WTC11 (cell line): ENCODE results near the gene PRKAR2B. TPM values are rescaled to one million over a fixed set of nuclear protein-coding genes. Genes with fewer than 3 reads are reported as not detected.

ENCODE experiments used
- ATAC-seq: fragments of 200-7000 bp; cut with Tn5 transposase; 2 replicates; pipeline ENCODE4 v1.10.0; 2021; ENCODE audit warnings: mild to moderate bottlenecking, moderate library complexity
- CTCF ChIA-PET: fragments of 300-600 bp; sonication (Branson Sonifier 250); formaldehyde crosslinking; loops from one replicate; lab custom pipeline; 2021; ENCODE audit warnings: antibody characterized with exemption; lab: Charles Lee
- POLR2A ChIA-PET: fragments of 350-600 bp; sonication (Branson Sonifier 250); formaldehyde crosslinking; loops from one replicate; lab custom pipeline; 2021; ENCODE audit warnings: antibody characterized with exemption; lab: Charles Lee
- DNase-seq: peaks from one replicate; pipeline ENCODE4 v3.0.0; 2021; ENCODE audit warnings: low spot score
- H3K27ac Mint-ChIP-seq: 2 replicates; pipeline ENCODE4 v1.8.0; 2021; ENCODE audit warnings: mixed read lengths
- H3K27me3 Mint-ChIP-seq: 2 replicates; pipeline ENCODE4 v1.8.0; 2021; ENCODE audit warnings: low read depth, mild to moderate bottlenecking, moderate library complexity, mixed read lengths
- H3K36me3 Mint-ChIP-seq: 2 replicates; pipeline ENCODE4 v1.8.0; 2021; ENCODE audit warnings: mixed read lengths
- H3K4me1 Mint-ChIP-seq: 2 replicates; pipeline ENCODE4 v1.8.0; 2022; ENCODE audit warnings: mixed read lengths
- H3K4me3 Mint-ChIP-seq: 2 replicates; pipeline ENCODE4 v1.8.0; 2021; ENCODE audit warnings: mild to moderate bottlenecking, moderate library complexity, mixed read lengths
- H3K9me3 Mint-ChIP-seq: 2 replicates; pipeline ENCODE4 v1.8.0; 2021; ENCODE audit warnings: mixed read lengths
- CBFB ChIP-seq: sonication (generic); formaldehyde crosslinking; IDR thresholded peaks from 2 replicates; pipeline ENCODE4 v1.8.1; 2022; ENCODE audit warnings: mild to moderate bottlenecking, low read depth, missing genetic modification reagents
- EMX1 ChIP-seq: fragments of 250-450 bp; sonication (Bioruptor Pico); IDR thresholded peaks from 2 replicates; pipeline ENCODE4 v1.8.0; 2021; ENCODE audit warnings: mild to moderate bottlenecking
- ETV6 ChIP-seq: sonication (generic); formaldehyde crosslinking; IDR thresholded peaks from 2 replicates; pipeline ENCODE4 v1.8.1; 2022; ENCODE audit warnings: mild to moderate bottlenecking, missing genetic modification reagents
- FOXK1 ChIP-seq: sonication (generic); formaldehyde crosslinking; IDR thresholded peaks from 2 replicates; pipeline ENCODE4 v1.8.0; 2022; ENCODE audit warnings: mild to moderate bottlenecking, moderate library complexity, missing genetic modification reagents
- NFYB ChIP-seq: sonication (generic); formaldehyde crosslinking; conservative IDR thresholded peaks from 2 replicates; pipeline ENCODE4 v1.8.0; 2022; ENCODE audit warnings: low read depth, missing genetic modification reagents
- ZBTB21 ChIP-seq: sonication (generic); formaldehyde crosslinking; IDR thresholded peaks from 2 replicates; pipeline ENCODE4 v1.8.1; 2023; ENCODE audit warnings: mild to moderate bottlenecking, missing genetic modification reagents, borderline replicate concordance
- total RNA-seq: library from RNA; stranded (reverse); gene quantifications from 3 replicates; pipeline ENCODE4 v1.2.3, GENCODE V29; 2021
- TF ChIP-seq, protein P1 (sequence below): sonication (generic); formaldehyde crosslinking; IDR thresholded peaks from 2 replicates; pipeline ENCODE4 v1.8.0; 2022; ENCODE audit warnings: mild to moderate bottlenecking, missing genetic modification reagents
- TF ChIP-seq, protein P2 (sequence below): fragments of 200-600 bp; IDR thresholded peaks from 2 replicates; pipeline ENCODE4 v1.8.0; 2022; ENCODE audit warnings: antibody characterized with exemption
- TF ChIP-seq, protein P3 (sequence below): fragments of 250-450 bp; sonication (Bioruptor Pico); IDR thresholded peaks from 2 replicates; pipeline ENCODE4 v1.9.0; 2021; ENCODE audit warnings: mild to moderate bottlenecking, borderline replicate concordance
- TF ChIP-seq, protein P4 (sequence below): sonication (generic); formaldehyde crosslinking; IDR thresholded peaks from 2 replicates; pipeline ENCODE4 v1.8.0; 2022; ENCODE audit warnings: mild to moderate bottlenecking, missing genetic modification reagents
- TF ChIP-seq, protein P5 (sequence below): sonication (generic); formaldehyde crosslinking; IDR thresholded peaks from 2 replicates; pipeline ENCODE4 v1.8.0; 2023; ENCODE audit warnings: missing genetic modification reagents, mild to moderate bottlenecking, borderline replicate concordance
- TF ChIP-seq, protein P6 (sequence below): sonication (generic); formaldehyde crosslinking; IDR thresholded peaks from 2 replicates; pipeline ENCODE4 v1.8.1; 2023; ENCODE audit warnings: mild to moderate bottlenecking, missing genetic modification reagents

Gene PRKAR2B
- total RNA-seq, 1 experiment from 2014 or later = 29.6 TPM

- Mint-ChIP-seq H3K9me3 (no peaks in the 10 kb centered on the region), H3K4me1 (peaks cover 58% of the 10 kb centered on the region), H3K27ac (no peak overlapping the region), H3K27me3 (peaks cover 12% of the 10 kb centered on the region), H3K36me3 (no peaks in the 10 kb centered on the region), H3K4me3 (no peak overlapping the region)
- 0 out of 2 replicates have a peak, but pooled peaks have one; percentile 7 for ATAC-seq
- ChIA-PET CTCF (interaction anchor here (0.6 to 3.2 kb wide), 20 partner anchors 9 to 283 kb away, joined by 3 to 23 read pairs (median 5); partner anchors contain the start of gene HBP1), POLR2A (no interaction called here)
- peak; percentile 57 for DNase-seq
- TF ChIP-seq, protein P1, sequence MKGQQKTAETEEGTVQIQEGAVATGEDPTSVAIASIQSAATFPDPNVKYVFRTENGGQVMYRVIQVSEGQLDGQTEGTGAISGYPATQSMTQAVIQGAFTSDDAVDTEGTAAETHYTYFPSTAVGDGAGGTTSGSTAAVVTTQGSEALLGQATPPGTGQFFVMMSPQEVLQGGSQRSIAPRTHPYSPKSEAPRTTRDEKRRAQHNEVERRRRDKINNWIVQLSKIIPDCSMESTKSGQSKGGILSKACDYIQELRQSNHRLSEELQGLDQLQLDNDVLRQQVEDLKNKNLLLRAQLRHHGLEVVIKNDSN (CRISPR knock-in tag) = peak; percentile 36; the same call in 1 of the 2 replicates
- TF ChIP-seq, protein P2, sequence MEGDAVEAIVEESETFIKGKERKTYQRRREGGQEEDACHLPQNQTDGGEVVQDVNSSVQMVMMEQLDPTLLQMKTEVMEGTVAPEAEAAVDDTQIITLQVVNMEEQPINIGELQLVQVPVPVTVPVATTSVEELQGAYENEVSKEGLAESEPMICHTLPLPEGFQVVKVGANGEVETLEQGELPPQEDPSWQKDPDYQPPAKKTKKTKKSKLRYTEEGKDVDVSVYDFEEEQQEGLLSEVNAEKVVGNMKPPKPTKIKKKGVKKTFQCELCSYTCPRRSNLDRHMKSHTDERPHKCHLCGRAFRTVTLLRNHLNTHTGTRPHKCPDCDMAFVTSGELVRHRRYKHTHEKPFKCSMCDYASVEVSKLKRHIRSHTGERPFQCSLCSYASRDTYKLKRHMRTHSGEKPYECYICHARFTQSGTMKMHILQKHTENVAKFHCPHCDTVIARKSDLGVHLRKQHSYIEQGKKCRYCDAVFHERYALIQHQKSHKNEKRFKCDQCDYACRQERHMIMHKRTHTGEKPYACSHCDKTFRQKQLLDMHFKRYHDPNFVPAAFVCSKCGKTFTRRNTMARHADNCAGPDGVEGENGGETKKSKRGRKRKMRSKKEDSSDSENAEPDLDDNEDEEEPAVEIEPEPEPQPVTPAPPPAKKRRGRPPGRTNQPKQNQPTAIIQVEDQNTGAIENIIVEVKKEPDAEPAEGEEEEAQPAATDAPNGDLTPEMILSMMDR = no peak; the same call in 1 of the 2 replicates
Observed at GRCh38 chr7:107047902-107048782, 3.6 kb downstream of the PRKAR2B start.

DNA sequence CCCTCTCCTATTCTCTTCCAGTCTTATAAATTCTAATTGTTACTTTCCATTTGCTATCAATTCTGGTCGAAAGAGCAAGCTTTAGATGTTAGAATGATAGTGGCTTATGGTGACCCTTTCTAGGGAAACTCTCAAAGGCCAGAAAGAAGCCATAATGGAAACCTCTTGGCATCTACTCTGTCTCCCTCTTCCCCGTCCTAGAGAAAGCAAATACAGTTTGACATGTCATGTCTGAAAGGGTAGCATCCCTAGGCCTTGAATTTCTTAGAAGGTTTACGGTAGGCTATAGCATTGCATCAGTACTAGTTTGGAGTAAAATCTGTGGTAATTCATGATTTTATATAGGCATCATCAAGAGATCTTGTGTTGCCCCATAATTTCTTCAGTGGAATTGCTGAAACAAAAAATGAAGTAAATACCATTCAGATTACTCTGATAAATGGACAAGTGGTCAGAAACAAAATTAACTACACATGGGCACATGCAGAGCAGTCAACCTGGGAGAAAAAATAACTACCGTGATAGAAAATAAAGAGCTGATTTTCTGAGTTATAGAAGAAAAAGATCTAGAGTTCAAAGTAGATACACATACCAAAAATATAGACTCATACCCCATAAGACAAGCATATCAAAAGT is 4.4 kb downstream of the PRKAR2B start:
- Mint-ChIP-seq H3K4me3 (no peak overlapping the region), H3K27ac (no peak overlapping the region), H3K36me3 (no peaks in the 10 kb centered on the region), H3K27me3 (peaks cover 12% of the 10 kb centered on the region), H3K4me1 (peaks cover 56% of the 10 kb centered on the region), H3K9me3 (no peaks in the 10 kb centered on the region)
- ChIA-PET POLR2A (no interaction called here), CTCF (interaction anchor here (0.6 to 3.2 kb wide), 17 partner anchors 8 to 284 kb away, joined by 3 to 23 read pairs (median 5); partner anchors contain the start of gene HBP1)
- TF ChIP-seq, protein P3, sequence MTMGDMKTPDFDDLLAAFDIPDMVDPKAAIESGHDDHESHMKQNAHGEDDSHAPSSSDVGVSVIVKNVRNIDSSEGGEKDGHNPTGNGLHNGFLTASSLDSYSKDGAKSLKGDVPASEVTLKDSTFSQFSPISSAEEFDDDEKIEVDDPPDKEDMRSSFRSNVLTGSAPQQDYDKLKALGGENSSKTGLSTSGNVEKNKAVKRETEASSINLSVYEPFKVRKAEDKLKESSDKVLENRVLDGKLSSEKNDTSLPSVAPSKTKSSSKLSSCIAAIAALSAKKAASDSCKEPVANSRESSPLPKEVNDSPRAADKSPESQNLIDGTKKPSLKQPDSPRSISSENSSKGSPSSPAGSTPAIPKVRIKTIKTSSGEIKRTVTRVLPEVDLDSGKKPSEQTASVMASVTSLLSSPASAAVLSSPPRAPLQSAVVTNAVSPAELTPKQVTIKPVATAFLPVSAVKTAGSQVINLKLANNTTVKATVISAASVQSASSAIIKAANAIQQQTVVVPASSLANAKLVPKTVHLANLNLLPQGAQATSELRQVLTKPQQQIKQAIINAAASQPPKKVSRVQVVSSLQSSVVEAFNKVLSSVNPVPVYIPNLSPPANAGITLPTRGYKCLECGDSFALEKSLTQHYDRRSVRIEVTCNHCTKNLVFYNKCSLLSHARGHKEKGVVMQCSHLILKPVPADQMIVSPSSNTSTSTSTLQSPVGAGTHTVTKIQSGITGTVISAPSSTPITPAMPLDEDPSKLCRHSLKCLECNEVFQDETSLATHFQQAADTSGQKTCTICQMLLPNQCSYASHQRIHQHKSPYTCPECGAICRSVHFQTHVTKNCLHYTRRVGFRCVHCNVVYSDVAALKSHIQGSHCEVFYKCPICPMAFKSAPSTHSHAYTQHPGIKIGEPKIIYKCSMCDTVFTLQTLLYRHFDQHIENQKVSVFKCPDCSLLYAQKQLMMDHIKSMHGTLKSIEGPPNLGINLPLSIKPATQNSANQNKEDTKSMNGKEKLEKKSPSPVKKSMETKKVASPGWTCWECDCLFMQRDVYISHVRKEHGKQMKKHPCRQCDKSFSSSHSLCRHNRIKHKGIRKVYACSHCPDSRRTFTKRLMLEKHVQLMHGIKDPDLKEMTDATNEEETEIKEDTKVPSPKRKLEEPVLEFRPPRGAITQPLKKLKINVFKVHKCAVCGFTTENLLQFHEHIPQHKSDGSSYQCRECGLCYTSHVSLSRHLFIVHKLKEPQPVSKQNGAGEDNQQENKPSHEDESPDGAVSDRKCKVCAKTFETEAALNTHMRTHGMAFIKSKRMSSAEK (CRISPR knock-in tag) = 0 out of 2 replicates have a peak, but pooled peaks have one; percentile 72
- TF ChIP-seq ETV6 (no peak), EMX1 (CRISPR knock-in tag) (no peak)
- ATAC-seq (no peak), DNase-seq (no peak)

DNA sequence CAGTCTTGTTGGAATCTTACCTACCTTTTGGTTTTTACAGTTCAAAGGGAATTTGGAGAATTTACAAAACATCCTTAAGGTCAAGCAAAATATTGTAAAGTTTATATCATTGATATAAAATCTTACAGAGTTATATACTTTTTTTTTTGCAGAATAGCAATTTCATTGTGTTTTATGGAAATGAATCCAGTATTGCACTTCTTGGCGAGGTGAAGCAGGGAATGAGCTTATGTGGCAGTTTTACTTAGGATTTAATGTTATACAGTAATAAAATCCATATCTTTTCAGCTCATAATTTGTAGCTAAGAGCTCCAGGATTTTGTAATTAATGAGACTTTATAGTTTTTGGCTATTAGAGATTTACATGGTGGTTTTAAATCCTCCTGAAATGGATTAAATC is 5.0 kb downstream of the PRKAR2B start:
- Mint-ChIP-seq H3K36me3 (no peaks in the 10 kb centered on the region), H3K4me1 (peaks cover 54% of the 10 kb centered on the region), H3K27ac (no peak overlapping the region), H3K4me3 (no peak overlapping the region), H3K27me3 (peaks cover 12% of the 10 kb centered on the region), H3K9me3 (no peaks in the 10 kb centered on the region)
- ATAC-seq = no peak
- POLR2A ChIA-PET = no interaction called here
- CTCF ChIA-PET = interaction anchor here (0.8 to 3.2 kb wide), 8 partner anchors 10 to 284 kb away, joined by 3 to 23 read pairs (median 6); no protein-coding TSS in a partner anchor
- no peak for DNase-seq
- TF ChIP-seq, protein P4, sequence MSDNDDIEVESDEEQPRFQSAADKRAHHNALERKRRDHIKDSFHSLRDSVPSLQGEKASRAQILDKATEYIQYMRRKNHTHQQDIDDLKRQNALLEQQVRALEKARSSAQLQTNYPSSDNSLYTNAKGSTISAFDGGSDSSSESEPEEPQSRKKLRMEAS = no peak
- no peak for TF ChIP-seq FOXK1 (CRISPR knock-in tag)
- TF ChIP-seq, protein P5, sequence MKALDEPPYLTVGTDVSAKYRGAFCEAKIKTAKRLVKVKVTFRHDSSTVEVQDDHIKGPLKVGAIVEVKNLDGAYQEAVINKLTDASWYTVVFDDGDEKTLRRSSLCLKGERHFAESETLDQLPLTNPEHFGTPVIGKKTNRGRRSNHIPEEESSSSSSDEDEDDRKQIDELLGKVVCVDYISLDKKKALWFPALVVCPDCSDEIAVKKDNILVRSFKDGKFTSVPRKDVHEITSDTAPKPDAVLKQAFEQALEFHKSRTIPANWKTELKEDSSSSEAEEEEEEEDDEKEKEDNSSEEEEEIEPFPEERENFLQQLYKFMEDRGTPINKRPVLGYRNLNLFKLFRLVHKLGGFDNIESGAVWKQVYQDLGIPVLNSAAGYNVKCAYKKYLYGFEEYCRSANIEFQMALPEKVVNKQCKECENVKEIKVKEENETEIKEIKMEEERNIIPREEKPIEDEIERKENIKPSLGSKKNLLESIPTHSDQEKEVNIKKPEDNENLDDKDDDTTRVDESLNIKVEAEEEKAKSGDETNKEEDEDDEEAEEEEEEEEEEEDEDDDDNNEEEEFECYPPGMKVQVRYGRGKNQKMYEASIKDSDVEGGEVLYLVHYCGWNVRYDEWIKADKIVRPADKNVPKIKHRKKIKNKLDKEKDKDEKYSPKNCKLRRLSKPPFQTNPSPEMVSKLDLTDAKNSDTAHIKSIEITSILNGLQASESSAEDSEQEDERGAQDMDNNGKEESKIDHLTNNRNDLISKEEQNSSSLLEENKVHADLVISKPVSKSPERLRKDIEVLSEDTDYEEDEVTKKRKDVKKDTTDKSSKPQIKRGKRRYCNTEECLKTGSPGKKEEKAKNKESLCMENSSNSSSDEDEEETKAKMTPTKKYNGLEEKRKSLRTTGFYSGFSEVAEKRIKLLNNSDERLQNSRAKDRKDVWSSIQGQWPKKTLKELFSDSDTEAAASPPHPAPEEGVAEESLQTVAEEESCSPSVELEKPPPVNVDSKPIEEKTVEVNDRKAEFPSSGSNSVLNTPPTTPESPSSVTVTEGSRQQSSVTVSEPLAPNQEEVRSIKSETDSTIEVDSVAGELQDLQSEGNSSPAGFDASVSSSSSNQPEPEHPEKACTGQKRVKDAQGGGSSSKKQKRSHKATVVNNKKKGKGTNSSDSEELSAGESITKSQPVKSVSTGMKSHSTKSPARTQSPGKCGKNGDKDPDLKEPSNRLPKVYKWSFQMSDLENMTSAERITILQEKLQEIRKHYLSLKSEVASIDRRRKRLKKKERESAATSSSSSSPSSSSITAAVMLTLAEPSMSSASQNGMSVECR = no peak
- TF ChIP-seq CBFB = no peak
- TF ChIP-seq, protein P6, sequence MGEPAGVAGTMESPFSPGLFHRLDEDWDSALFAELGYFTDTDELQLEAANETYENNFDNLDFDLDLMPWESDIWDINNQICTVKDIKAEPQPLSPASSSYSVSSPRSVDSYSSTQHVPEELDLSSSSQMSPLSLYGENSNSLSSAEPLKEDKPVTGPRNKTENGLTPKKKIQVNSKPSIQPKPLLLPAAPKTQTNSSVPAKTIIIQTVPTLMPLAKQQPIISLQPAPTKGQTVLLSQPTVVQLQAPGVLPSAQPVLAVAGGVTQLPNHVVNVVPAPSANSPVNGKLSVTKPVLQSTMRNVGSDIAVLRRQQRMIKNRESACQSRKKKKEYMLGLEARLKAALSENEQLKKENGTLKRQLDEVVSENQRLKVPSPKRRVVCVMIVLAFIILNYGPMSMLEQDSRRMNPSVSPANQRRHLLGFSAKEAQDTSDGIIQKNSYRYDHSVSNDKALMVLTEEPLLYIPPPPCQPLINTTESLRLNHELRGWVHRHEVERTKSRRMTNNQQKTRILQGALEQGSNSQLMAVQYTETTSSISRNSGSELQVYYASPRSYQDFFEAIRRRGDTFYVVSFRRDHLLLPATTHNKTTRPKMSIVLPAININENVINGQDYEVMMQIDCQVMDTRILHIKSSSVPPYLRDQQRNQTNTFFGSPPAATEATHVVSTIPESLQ (CRISPR knock-in tag) = no peak
- TF ChIP-seq NFYB (CRISPR knock-in tag) = no peak
- no peak for TF ChIP-seq ZBTB21
